Epithelial cell of esophagus (primary cell): ENCODE data around the gene ADAM23.

Experiments
- DNase-seq: peaks from one replicate; pipeline ENCODE4 v3.0.0; 2010; ENCODE audit warnings: low read depth
- H3K4me3 ChIP-seq: 2 replicates; pipeline ENCODE4 v1.5.1; 2011; ENCODE audit warnings: mild to moderate bottlenecking, low read length, control low read depth
- CTCF ChIP-seq: IDR thresholded peaks from 2 replicates; pipeline ENCODE4 v1.5.1; 2011; ENCODE audit warnings: low read depth, mild to moderate bottlenecking, low read length, control low read depth, inconsistent platforms; ENCODE audit not compliant: insufficient read depth; ENCODE audit errors: missing control alignments

ADAM23 gene

DNA sequence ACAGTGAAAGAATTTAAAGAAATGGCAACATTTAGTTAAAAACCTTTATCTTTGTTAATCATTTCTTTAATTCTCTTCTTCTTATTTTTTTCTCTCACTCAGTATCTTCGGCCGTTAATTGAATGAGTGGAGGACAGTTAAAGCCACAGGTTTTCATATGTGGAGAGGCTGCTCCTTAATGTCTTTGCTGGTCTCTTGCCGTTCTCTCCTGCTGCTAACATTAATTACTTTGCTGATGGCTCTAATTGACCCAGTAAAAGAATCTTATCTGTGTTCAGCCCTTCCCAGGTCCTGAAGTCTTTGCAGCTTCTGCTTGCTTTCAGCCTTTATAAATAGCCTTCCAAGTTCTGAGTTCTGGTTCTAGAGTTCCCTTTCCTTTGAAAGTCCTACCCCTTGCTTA lies 77.1 kb downstream of the ADAM23 start:
- TF ChIP-seq CTCF: no peak
- DNase-seq: no peak

DNA sequence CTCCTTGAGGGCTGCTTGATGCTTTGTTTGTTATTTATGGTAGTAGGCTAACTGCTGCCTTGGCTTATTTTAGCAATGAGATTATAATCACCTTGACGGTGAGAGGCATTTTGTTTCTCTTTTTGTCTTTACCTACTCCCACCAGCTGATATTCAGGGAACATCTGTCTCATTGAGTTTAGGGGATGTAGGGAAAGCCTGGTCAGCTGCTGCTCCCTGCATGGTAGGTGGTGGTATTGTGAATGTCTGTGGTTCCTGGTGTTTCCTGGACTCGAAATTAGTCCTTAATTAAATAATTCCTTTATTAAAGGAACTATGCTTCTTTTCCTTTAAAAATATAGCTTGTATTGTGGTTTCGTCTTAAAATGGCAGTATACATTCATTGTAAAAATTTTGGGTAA lies 77.8 kb downstream of the ADAM23 start:
- DNase-seq: no peak
- H3K4me3 ChIP-seq: no peak overlapping the region
- TF ChIP-seq CTCF: no peak

More for the DNA sequence above, 77.1 kb downstream of the ADAM23 start:
- H3K4me3 ChIP-seq: no peak overlapping the region

DNA sequence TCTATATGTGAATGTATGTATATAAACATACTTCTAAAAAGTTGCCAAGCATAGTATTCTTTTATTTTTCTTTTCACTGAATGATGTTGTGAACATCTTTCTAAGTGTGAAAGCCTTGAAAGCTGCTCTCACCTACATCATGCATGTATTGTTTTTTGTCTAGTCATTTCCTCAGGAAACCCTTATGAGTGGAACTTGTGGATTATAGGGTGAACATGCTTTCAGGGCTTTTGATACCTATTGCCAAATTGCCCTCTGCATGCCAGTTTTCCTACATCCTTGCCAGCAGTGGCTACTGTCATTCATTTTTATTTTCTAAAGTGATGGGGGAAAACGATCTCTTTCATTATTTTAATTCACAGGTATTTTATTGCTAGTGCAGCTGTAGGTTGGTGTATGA lies 78.3 kb downstream of the ADAM23 start:
- TF ChIP-seq CTCF: no peak
- DNase-seq: no peak
- H3K4me3 ChIP-seq: no peak overlapping the region

- no peak for TF ChIP-seq CTCF
- DNase-seq: no peak
- no peak overlapping the region for H3K4me3 ChIP-seq
Measured at GRCh38 chr2:206526416-206526815, 83.1 kb downstream of the ADAM23 start.

DNA sequence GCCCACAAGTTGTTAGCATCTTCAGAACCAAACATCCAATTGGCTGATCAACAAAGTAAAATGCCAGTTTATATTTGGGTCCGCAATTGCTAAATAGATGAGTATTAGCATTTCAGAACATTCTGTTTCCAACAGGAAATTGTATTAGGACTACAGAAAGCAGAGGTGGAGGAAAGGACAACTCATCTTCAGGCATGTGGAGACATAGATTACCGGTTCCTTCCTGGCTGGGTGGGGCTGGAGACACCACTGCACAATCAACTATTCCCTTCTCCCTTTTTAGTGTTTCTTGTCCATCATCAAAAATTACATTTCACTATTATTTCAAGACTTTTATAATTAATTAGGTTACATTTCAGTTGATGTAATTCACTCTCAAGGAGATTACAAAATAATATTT lies 83.8 kb downstream of the ADAM23 start:
- DNase-seq: peak; percentile 58
- no peak for TF ChIP-seq CTCF
- no peak overlapping the region for H3K4me3 ChIP-seq

- H3K4me3 ChIP-seq: no peak overlapping the region
- no peak for TF ChIP-seq CTCF
- no peak for DNase-seq
Measured at GRCh38 chr2:206530727-206531126, 87.4 kb downstream of the ADAM23 start.

DNA sequence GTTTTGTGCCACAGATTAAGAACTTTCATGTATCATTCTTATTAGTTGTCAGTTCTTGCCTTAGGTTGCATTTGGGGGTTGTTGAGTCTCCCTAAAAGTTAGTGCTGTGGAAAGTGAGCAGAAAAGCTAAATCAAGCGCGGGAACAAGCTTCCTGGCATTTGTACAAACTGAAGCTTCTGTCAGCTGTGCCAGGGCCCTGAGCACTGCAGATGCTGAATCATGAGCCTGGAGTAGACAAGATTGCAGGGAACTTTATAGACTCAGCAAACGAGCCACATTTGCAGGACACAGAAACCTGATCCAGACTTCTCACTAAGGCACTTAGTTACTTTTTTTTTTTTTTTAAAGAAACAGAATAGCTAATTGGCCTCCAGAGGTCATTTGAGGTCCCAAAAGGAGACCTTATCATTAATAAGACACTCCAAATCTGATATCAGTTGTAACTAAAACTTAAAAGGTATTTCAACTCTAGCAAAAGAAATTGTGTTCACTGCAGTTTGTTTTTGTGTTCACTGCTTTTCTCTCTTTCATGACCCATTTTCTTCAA lies 88.7 kb downstream of the ADAM23 start:
- H3K4me3 ChIP-seq: no peak overlapping the region
- DNase-seq: peak; percentile 14
- no peak for TF ChIP-seq CTCF
